Stimulated activated CD4-positive, alpha-beta T cell treated with anti-CD3 and anti-CD28 coated beads, Interleukin-2, amount 100 ng/mL, for 24 hours (primary cell): ENCODE data around the gene SLC13A2.
A peak's percentile ranks its signal among the peaks of the same experiment; 100 is the strongest.
"Not testable (repeated sequence)": the region's sequence is repeated elsewhere in the genome, so short reads cannot be mapped to it uniquely, and the experiment has no call there.

Experiments
- DNase-seq, 2 donors: peaks; one replicate each; pipeline ENCODE4 v3.0.0-alpha.2; 2020

Gene SLC13A2, protein sequence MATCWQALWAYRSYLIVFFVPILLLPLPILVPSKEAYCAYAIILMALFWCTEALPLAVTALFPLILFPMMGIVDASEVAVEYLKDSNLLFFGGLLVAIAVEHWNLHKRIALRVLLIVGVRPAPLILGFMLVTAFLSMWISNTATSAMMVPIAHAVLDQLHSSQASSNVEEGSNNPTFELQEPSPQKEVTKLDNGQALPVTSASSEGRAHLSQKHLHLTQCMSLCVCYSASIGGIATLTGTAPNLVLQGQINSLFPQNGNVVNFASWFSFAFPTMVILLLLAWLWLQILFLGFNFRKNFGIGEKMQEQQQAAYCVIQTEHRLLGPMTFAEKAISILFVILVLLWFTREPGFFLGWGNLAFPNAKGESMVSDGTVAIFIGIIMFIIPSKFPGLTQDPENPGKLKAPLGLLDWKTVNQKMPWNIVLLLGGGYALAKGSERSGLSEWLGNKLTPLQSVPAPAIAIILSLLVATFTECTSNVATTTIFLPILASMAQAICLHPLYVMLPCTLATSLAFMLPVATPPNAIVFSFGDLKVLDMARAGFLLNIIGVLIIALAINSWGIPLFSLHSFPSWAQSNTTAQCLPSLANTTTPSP

GRCh38 chr17:28473542-28473941 is at the start of gene SLC13A2:
Gene SLC13A2, plus strand, starts transcription at chr17:28473644. Its CDS starts 69 bp downstream, at chr17:28473713.
- no peak for DNase-seq

GRCh38 chr17:28425206-28425605 is 48.2 kb upstream of the SLC13A2 start:
- DNase-seq: no peak

- peak in 1 of 2 donors; percentile 20 for DNase-seq
Measured at GRCh38 chr17:28426081-28426519, 47.3 kb upstream of the SLC13A2 start.

DNA sequence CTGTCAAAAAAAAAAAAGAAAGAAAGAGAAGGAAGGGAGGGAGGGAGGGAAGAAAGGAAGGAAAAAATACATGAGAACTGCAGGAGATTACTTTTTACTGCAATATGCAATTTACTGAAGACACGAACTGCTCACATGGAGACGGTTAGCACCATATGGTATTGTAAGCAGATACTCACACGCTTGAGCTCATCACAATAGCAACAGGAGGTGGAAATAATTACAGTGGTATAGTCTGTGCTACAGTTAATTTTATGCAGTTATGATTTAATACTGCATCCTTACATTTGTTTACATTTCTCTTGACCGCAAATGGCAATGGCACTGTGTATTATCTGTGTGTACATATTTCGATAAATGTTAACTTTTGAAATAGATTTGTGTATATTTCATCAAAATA is 46.1 kb upstream of the SLC13A2 start:
- DNase-seq: no peak

GRCh38 chr17:28427982-28428381 is 45.5 kb upstream of the SLC13A2 start:
- DNase-seq: not testable (repeated sequence)

DNA sequence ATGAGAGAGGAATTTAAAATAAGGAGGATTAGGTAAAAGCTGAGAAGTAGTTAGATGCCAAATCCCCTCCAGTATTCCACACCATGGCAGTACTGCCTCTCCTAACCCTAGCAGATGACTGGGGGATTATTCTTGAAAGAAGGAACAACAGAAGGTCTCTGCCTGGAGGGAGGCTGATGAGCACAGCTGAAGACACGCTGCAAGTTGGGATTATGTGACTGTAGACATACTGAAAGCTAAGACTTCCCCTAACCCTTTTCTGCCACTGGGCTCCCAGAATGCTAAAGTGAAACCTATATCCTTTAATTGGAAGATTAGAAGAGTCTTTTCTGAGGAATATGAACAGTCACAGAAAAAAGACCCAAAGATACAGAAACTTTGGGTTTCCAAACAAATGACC is 39.7 kb upstream of the SLC13A2 start:
- DNase-seq: no peak

- DNase-seq: not testable (repeated sequence)
Measured at GRCh38 chr17:28434326-28434725, 39.1 kb upstream of the SLC13A2 start.

- DNase-seq: no peak
Measured at GRCh38 chr17:28443901-28444638, 29.4 kb upstream of the SLC13A2 start.

DNA sequence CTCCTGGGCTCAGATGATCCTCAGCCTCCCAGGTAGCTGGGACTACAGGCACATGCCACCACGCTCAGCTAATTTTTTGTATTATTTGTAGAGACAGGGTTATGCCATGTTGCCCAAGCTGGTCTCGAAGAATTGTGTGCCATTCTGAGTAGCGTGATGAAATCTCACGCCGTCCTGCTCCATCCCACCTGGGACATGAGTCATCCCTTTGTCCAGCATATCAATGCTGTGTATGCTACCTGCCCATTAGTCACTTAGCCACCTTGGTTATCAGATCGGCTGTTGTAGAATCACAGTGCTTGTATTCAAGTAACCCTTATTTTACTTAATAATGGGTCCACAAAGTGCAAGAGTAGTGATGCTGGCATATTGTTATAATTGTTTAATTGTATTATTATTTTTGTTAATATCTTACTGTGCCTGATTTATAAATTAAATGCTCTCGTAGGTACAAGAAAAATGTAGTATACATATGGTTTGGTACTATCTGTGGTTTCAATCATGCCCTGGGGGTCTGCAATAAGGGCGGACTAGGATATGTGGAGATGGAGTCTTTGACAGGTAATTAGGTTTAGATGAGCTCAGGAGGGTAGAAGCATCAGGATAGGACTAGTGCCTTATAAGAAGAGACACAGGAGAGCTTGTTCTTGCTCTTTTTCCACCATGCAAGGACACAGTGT is 26.6 kb upstream of the SLC13A2 start:
- no peak for DNase-seq

DNA sequence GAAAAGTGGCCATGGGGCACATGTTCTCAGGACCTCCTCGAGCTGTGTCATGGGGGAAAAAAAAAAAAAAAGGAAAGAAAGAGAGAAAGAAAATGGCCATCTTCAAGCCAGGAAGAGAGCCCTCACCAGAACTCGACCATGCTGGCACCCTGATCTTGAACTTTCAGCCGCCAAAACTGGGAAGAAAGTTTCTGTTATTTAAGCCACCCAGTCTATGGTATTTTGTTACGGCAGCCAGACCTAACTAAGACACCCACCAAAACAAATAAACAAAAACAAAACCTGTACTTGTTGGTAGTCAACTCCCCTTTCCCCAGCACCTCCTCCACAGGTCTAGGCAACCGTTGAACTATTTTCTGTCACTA is 26.1 kb upstream of the SLC13A2 start:
- no peak for DNase-seq

DNA sequence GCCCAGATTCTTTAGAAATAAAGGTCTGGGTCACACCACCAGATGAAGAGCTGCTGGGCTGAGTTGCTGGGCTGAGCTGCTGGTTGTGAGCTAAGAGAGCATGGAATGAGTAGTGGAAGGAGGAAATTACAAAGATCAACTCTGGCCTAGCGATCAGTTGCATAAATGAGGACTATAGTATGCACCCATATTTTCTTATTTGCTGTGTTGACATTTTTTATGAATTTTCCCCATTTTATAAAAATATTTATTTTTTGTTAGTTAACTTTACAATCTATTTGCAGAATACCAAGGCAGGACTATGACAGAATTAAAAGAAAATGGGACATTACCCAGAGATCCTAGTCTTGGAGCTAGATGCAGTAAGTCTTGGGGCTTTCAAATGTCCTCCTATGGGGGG is 23.6 kb upstream of the SLC13A2 start:
- no peak for DNase-seq

- no peak for DNase-seq
Measured at GRCh38 chr17:28457890-28458289, 15.6 kb upstream of the SLC13A2 start.

GRCh38 chr17:28458881-28459280 is 14.6 kb upstream of the SLC13A2 start:
- not testable (repeated sequence) for DNase-seq

DNA sequence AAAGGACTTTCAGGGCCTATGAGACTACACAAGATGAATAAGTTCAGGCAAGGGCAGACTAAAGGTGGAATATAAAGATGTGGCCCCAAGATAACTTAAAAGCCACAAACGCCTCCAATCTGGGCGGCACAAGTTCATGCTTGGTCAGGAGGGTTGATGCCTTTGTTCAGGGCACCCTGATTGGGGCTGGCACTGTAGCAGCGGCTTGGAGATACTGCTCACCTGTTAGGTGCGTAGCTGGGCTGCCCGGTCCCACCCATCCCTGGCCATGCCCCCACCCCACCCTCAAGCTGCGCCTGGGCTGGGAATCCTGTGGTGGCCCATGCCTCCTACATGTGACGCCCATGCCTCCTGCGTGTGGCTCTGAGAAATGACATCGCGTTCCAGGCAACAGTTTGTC is 12.5 kb upstream of the SLC13A2 start:
- DNase-seq: no peak

DNA sequence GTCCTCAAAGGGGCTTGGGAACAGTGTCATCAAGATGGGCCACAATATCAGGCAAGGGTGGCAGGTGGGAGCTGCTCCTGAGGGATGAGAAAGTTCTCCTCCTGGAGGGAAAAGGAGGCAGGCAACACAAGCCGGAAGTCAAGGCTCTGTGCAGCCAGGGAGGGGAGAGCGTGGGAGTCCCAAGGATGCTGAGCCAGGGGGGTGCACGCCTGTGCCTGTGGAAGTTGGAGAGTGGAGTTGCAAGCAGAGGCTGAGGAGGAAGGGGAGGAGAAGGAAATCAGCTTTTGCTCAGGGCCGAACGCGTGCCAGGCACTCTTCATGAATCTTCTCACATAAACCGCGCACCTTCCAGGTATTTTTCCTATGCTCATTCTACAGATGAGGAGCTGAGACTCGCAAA is 7.4 kb upstream of the SLC13A2 start:
- DNase-seq: no peak

DNA sequence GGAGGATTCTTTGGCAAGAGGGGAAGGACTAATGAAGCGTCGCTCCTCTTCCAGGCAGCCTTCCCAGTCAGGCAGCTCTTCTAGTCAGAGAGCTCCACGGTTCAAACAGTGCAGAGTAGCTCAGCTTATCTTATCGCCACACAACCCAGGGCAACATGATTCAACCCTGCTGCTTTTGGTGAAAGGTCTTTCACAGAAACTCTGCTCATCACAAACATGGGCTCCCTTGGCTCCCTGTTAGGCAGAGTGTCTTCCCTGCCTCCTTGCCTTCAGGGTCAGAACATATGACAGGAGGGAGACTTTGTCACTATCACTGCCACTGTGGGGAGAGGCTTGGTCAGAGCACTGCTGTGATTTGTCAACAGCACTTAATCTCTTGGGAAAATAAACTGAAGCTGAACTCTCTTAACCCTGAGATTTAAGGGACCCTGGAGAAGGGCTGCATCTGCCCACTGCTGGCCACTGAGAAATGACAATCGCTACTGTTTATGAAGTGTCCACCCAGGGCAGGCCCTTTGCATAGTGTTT is 6.9 kb upstream of the SLC13A2 start:
- DNase-seq: no peak

DNA sequence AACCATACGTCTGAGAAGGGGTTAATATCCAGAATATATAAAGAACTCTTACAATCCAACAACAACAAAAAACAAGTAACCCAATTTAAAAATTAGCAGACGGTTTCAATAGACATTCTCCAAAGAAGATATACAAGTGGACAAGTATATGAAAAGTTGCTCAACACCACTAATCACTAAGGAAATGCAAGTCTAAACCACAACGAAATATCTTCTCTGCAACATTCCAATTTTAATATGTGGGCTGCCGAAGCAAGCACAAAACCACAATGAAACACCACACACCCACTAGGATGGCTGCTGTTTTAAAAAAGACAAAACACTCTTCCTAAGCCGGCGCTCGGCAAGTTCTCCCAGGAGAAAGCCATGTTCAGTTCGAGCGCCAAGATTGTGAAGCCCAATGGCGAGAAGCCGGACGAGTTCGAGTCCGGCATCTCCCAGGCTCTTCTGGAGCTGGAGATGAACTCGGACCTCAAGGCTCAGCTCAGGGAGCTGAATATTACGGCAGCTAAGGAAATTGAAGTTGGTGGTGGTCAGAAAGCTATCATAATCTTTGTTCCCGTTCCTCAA is 5.9 kb upstream of the SLC13A2 start:
- DNase-seq: no peak

DNA sequence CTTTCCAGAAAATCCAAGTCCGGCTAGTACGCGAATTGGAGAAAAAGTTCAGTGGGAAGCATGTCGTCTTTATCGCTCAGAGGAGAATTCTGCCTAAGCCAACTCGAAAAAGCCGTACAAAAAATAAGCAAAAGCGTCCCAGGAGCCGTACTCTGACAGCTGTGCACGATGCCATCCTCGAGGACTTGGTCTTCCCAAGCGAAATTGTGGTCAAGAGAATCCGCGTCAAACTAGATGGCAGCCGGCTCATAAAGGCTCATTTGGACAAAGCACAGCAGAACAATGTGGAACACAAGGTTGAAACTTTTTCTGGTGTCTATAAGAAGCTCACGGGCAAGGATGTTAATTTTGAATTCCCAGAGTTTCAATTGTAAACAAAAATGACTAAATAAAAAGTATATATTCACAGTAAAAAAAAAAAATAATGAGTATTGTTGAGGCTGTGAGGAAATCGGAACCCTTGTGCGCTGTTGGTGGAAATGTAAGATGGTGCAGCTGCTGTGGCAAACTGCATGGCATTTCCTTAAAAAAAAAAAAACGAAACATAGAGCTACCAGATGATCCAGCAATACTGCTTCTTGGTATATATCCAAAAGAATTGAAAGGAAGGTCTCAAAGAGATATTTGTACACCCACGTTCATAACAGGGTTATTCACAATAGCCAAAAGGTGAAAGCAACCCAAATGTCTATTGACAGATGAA is 5.3 kb upstream of the SLC13A2 start:
- DNase-seq: not testable (repeated sequence)

DNA sequence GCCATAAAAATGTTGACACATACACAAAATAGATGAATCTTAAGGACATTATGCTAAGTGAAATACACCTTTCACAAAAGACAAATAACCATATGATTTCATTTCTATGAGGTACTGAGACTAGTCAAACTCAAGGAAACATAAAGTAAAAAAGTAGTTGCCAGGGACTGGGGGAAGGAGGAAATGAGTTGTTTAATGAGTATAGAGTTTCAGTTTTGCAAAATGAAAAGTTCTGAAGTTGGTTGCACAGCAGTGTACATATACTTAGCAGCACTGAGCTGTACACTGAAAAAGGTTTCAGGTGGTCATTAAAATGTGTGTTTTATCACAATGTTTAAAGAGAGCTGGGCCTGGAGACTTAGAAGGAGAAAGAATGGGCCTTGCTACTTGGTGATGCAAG is 4.7 kb upstream of the SLC13A2 start:
- DNase-seq: no peak

GRCh38 chr17:28469376-28469775 is 4.1 kb upstream of the SLC13A2 start:
- no peak for DNase-seq

- no peak for DNase-seq
Measured at GRCh38 chr17:28470266-28470913, 3.1 kb upstream of the SLC13A2 start.
